SK-MEL-5 (cell line): ENCODE measurements around the gene FTO. TPM values are rescaled to one million over a fixed set of nuclear protein-coding genes. Genes with fewer than 3 reads are reported as not detected.
"Not testable (repeated sequence)": the region's sequence is repeated elsewhere in the genome, so short reads cannot be mapped to it uniquely, and the experiment has no call there.

ENCODE experiments used
- DNase-seq: peaks from one replicate; pipeline ENCODE4 v3.0.0-alpha.2; 2016; ENCODE audit warnings: low read depth, low spot score
- in situ Hi-C: cut with HindIII; loops from 2 replicates; pipeline ENCODE4 v1.10.0; 2016; ENCODE audit warnings: low sequenced_read_pairs, high pct_unique_total_duplicates, low pct_unique_long_range_greater_than_20kb
- total RNA-seq: library from RNA; depleted of rRNA; stranded (reverse); fragments of >200 nt; shearing (Covaris generic); gene quantifications from 2 replicates; pipeline ENCODE4 v1.2.3, GENCODE V29; 2014

Gene FTO
- total RNA-seq, 1 experiment from 2014 or later: 58.2 TPM

- DNase-seq: no peak
- in situ Hi-C loops: no loop called here
Observed at GRCh38 chr16:53832896-53833544, 129.1 kb downstream of the FTO start.

DNA sequence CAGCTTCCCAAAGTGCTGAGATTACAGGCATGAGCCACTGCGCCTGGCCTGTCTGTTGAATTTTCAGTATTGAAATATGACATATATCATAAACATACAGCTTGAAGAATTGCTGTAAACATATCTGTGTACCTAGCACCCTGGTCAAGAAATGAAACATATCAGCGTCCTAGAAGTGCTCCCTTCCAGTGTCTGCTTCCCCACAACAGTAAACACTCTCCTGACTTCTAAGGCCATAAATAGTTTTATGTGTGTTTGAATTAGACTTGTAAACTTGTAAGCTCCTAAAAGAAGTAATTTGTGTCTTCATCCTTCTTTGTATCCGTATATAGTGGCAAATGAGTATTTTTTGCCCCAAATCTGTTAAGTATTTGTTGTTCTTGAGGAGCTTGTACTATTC, 132.2 kb downstream of the FTO start:
- DNase-seq: no peak

GRCh38 chr16:53836680-53837079, 132.7 kb downstream of the FTO start:
- in situ Hi-C loops: no loop called here
- no peak for DNase-seq

More for the DNA sequence above, 132.2 kb downstream of the FTO start:
- in situ Hi-C loops: no loop called here

- in situ Hi-C loops: no loop called here
- DNase-seq: no peak
Observed at GRCh38 chr16:53837426-53837825, 133.5 kb downstream of the FTO start.

DNA sequence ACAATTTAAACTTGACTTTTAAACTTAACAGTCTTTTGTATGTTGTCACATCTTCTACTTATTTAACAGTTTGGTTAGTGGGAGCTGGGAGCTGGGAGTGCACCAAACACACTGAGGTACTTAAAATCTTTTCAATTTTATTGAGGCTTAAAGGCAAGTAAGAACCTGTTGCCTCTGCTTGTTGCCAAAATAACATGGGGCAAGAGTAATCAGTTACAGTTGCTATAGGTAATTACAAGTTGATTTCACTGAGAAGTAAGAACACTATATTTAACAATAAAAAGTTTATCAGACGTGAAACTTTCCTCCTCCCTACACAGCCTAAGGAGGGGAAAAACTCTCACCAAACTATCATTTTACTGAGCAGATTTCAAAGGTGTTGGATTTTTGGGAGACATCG, 135.2 kb downstream of the FTO start:
- DNase-seq: no peak
- in situ Hi-C loops: no loop called here

DNA sequence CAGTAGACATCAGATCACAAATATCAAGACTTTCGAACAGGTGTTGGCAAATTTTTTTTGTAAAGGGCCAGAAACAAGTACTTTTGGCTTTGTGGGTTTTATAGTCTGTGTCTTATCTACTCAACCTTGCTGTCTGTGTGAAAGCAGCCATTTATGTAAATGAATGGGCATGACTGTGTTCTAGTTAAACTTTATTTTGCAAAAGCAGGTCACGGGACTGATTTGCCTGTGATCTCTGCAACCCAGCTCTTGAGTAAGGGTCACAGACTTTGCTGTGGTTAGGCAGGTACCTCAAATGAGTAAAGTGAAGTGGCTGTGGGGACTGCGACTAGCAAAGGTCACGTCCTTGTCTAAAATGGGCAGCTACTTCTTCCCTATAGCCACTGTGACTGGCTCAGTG, 136.5 kb downstream of the FTO start:
- in situ Hi-C loops: no loop called here
- DNase-seq: no peak

GRCh38 chr16:53841884-53842283, 137.9 kb downstream of the FTO start:
- in situ Hi-C loops: no loop called here
- DNase-seq: peak; percentile 13

DNA sequence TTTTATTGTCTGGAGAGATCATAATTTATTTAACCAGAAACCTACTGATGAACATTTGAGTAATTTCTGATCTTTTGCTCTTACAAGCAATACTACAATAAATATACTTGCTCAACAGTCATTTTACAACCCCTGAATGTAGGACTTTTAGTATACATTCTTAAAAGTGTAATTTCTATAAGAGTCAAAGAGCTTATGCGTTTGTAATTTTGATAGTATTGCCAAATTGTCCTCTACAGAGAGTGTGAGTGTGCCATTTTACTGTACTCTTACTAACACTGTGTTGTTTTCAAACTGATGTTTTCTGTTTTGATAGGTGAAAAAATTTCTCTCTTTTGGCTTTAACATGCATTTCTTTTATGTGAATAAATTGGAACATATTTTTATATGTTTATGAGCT, 139.1 kb downstream of the FTO start:
- no peak for DNase-seq
- in situ Hi-C loops: no loop called here

GRCh38 chr16:53844804-53845203, 140.8 kb downstream of the FTO start:
- in situ Hi-C loops: no loop called here
- peak; percentile 63 for DNase-seq

DNA sequence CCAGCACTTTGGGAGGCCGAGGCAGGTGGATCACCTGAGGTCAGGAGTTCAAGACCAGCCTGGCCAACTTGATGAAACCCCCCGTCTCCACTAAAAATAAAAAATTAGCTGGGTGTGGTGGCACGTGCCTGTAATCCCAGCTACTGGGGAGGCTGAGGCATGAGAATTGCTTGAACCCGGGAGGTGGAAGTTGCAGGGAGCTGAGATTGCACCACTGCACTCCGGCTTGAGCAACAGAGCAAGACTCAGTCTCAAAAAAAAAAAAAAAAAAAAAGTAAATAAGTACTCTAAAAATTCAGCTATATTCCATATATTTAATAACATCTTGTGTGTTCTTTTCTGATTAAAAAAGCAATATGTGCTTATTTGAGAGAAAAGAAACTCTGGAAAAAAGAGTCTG, 142.6 kb downstream of the FTO start:
- DNase-seq, in situ Hi-C loops: not testable (repeated sequence)

- no peak for DNase-seq
- in situ Hi-C loops: no loop called here
Observed at GRCh38 chr16:53846971-53847370, 143.0 kb downstream of the FTO start.

DNA sequence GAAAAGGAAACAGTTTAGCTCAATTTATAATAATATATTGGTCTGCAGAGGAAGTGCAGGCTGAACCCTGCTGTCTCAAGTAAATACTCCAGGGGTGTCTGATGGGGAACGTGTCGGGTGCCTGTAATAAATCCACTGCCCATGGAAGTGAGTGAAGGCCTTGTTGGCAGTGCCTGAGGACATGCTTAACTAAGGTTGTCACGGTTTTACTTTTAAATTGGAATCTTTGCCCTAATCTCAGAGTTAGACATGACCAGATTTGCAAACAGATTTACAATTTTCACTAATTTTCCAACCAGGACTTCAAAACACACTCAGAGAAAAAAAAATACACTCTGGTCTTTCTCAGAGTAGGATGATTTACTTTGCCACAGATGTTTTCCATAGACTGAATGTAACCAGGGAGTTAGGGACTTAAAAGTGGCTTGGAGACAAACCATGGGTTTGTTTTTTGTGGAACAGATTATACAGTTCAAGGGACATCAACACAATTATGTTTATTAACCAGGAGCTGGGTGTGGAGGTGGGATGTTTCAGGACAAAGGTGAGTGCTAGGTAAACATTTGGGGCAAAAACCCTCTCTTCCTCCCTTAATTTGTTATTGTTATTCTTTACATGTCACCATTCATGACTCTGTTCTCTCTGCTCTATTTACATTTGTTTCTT, 144.5 kb downstream of the FTO start:
- no peak for DNase-seq
- in situ Hi-C loops: no loop called here

- in situ Hi-C loops: no loop called here
- no peak for DNase-seq
Observed at GRCh38 chr16:53848950-53849349, 145.0 kb downstream of the FTO start.

DNA sequence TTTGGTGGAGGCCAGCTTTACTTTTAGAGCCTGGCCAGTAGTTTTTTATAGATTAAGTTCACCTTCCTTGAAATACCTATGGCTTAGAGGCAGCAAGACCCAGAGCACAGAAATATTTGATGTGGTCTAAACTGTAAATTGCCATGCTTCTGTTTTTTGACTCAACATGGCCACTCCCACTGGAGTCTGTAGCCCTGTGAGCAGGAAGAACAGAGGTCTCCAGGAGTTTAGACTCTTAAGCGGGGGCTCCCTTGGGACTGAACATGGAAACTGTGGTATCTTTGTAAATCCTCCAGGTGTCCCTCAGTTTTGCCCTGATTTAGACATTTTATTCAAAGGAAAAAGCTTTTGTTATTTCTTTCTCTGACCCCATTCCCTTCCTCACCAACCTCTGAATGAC, 145.6 kb downstream of the FTO start:
- in situ Hi-C loops: no loop called here

DNA sequence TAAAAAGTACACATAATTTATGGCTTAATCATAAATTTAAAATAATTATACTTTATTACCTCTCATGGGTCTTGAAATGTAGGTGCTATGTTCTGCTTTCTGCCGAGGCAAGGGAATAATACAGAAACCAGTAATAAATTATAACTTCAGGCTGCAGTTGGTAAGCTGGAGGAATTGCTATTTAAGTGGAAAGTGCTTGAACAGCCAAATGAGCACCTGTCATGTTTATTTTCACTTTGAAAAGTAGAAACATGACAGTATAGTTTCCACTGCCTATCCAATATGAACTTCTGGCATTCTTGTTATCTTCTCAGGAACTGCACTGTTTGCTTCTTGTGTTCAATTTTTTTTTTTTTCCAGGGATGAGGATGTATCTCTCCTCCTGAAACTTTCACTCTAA, 146.0 kb downstream of the FTO start:
- in situ Hi-C loops: no loop called here
- DNase-seq: no peak

More for the DNA sequence above, 145.6 kb downstream of the FTO start:
- no peak for DNase-seq

- in situ Hi-C loops: no loop called here
Observed at GRCh38 chr16:53852678-53853077, 148.7 kb downstream of the FTO start.

GRCh38 chr16:53855056-53855455, 151.1 kb downstream of the FTO start:
- in situ Hi-C loops: no loop called here
- no peak for DNase-seq

More at GRCh38 chr16:53852678-53853077, 148.7 kb downstream of the FTO start:
- no peak for DNase-seq

GRCh38 chr16:53855511-53855910, 151.6 kb downstream of the FTO start:
- in situ Hi-C loops: no loop called here
- no peak for DNase-seq

DNA sequence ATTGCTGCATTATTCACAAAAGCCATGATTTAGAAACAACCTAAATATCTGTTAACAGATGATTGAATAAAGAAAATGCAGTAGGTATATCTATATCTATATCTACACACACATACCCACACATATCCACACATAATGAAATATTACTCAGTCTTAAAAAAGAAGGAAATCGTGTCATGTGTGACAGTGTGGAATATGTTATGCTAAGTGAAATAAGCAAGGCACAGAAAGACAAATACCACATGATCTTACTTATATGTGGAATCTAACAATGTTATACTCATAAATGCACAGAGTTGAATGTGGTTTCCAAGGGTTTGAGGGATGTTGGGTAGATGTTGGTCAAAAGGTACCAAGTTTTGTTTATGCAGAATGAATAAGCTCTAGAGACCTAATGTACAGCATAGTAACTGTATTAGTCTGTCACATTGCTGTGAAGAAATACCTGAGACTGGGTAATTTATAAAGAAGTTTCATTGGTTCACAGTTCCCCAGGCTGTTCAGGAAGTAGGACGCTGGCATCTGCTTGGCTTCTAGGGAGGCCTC, 156.1 kb downstream of the FTO start:
- DNase-seq: no peak
- in situ Hi-C loops: no loop called here
